Measurements from ENCODE around the gene ZNF285. TPM values are rescaled to one million over a fixed set of nuclear protein-coding genes. Genes with fewer than 3 reads are reported as not detected.
"Not testable (repeated sequence)": the region's sequence is repeated elsewhere in the genome, so short reads cannot be mapped to it uniquely, and the experiment has no call there.

ZNF285 gene
- total RNA-seq, 6 experiments from 2014 or later, result 1.2 to 2.4 (median 1.5) TPM

- peaks cover 24% of the 10 kb centered on the region for H3K9me3 Mint-ChIP-seq
- H3K4me1 Mint-ChIP-seq (ENCODE audit: low read depth), result no peaks in the 10 kb centered on the region
- no peak overlapping the region for H3K4me3 Mint-ChIP-seq
- DNase-seq, result no peak
- no peak overlapping the region for H3K27ac Mint-ChIP-seq
- H3K36me3 Mint-ChIP-seq (ENCODE audit: low read depth), result peaks cover 55% of the 10 kb centered on the region
- TF ChIP-seq CTCF (IDR thresholded peaks at IDR 0.05), result no peak
- H3K27me3 Mint-ChIP-seq (ENCODE audit: insufficient read depth), result no peaks in the 10 kb centered on the region
These were observed 55.4 kb downstream of the ZNF285 start for GRCh38 chr19:44345959-44346358.

- H3K27me3 Mint-ChIP-seq (ENCODE audit: insufficient read depth), result no peaks in the 10 kb centered on the region
- peaks cover 53% of the 10 kb centered on the region for H3K36me3 Mint-ChIP-seq (ENCODE audit: low read depth)
- no peak overlapping the region for H3K27ac Mint-ChIP-seq
- TF ChIP-seq CTCF (IDR thresholded peaks at IDR 0.05), result no peak
- peaks cover 12% of the 10 kb centered on the region for H3K9me3 Mint-ChIP-seq
- no peak for DNase-seq
- no peaks in the 10 kb centered on the region for H3K4me1 Mint-ChIP-seq (ENCODE audit: low read depth)
- no peak overlapping the region for H3K4me3 Mint-ChIP-seq
These were observed 57.2 kb downstream of the ZNF285 start for GRCh38 chr19:44344255-44344654.

GRCh38 chr19:44341794-44342193 is 59.6 kb downstream of the ZNF285 start:
- H3K4me3 Mint-ChIP-seq, result no peak overlapping the region
- no peaks in the 10 kb centered on the region for H3K9me3 Mint-ChIP-seq
- H3K27ac Mint-ChIP-seq, result no peak overlapping the region
- H3K36me3 Mint-ChIP-seq (ENCODE audit: low read depth), result peaks cover 66% of the 10 kb centered on the region
- TF ChIP-seq CTCF (IDR thresholded peaks at IDR 0.05), result no peak
- H3K27me3 Mint-ChIP-seq (ENCODE audit: insufficient read depth), result no peaks in the 10 kb centered on the region
- no peak for DNase-seq
- no peaks in the 10 kb centered on the region for H3K4me1 Mint-ChIP-seq (ENCODE audit: low read depth)

GRCh38 chr19:44334639-44335038 is 66.8 kb downstream of the ZNF285 start:
- not testable (repeated sequence) for H3K4me1 Mint-ChIP-seq (ENCODE audit: low read depth); H3K4me3 Mint-ChIP-seq; H3K27ac Mint-ChIP-seq; DNase-seq; H3K27me3 Mint-ChIP-seq (ENCODE audit: insufficient read depth)
- H3K9me3 Mint-ChIP-seq, result peaks cover 38% of the 10 kb centered on the region
- peaks cover 95% of the 10 kb centered on the region for H3K36me3 Mint-ChIP-seq (ENCODE audit: low read depth)

Other genes starting within 250 kb of the ZNF285 start
- gene ZNF226, start 236.5 kb downstream of the ZNF285 start, total RNA-seq (2021; fragmentation: NEBNext Ultra II Directional; extraction: Animal tissue kit (Norgen Biotek cat#: 25700)), result 10 to 100 TPM; 20.8 to 25.7 (median 22.6) TPM
- gene ZNF227, start 189.1 kb downstream of the ZNF285 start, total RNA-seq (2021; fragmentation: NEBNext Ultra II Directional; extraction: Animal tissue kit (Norgen Biotek cat#: 25700)), result 10 to 100 TPM; 11.6 to 13.4 (median 12.9) TPM
- 1 to 10 TPM in 1 of 6 experiments, under 1 TPM in 5; 0.36 to 1.2 (median 0.68) TPM for gene ZNF233, start 141.7 kb downstream of the ZNF285 start, total RNA-seq (2021; fragmentation: NEBNext Ultra II Directional; extraction: Animal tissue kit (Norgen Biotek cat#: 25700))
- gene ZNF235, start 96.6 kb downstream of the ZNF285 start, total RNA-seq (2021; fragmentation: NEBNext Ultra II Directional; extraction: Animal tissue kit (Norgen Biotek cat#: 25700)), result 1 to 10 TPM; 1.6 to 2.1 (median 1.9) TPM
- gene ZNF112, start 44.9 kb downstream of the ZNF285 start, total RNA-seq (2021; fragmentation: NEBNext Ultra II Directional; extraction: Animal tissue kit (Norgen Biotek cat#: 25700)), result 1 to 10 TPM; 2.4 to 4.5 (median 3.1) TPM
- 1 to 10 TPM; 6.4 to 9.4 (median 7.8) TPM for gene ZNF229, start 46.9 kb upstream of the ZNF285 start, total RNA-seq (2021; fragmentation: NEBNext Ultra II Directional; extraction: Animal tissue kit (Norgen Biotek cat#: 25700))
- gene ZNF180, start 98.9 kb upstream of the ZNF285 start, total RNA-seq (2021; fragmentation: NEBNext Ultra II Directional; extraction: Animal tissue kit (Norgen Biotek cat#: 25700)), result 1 to 10 TPM; 4.2 to 6.5 (median 5.8) TPM
- gene CEACAM20, start 128.1 kb upstream of the ZNF285 start, total RNA-seq (2021; fragmentation: NEBNext Ultra II Directional; extraction: Animal tissue kit (Norgen Biotek cat#: 25700)), result not detected
- gene IGSF23, start 212.0 kb upstream of the ZNF285 start, total RNA-seq (2021; fragmentation: NEBNext Ultra II Directional; extraction: Animal tissue kit (Norgen Biotek cat#: 25700)), result not detected
- 10 to 100 TPM; 45.9 to 76.2 (median 54.3) TPM for gene PVR, start 242.3 kb upstream of the ZNF285 start, total RNA-seq (2021; fragmentation: NEBNext Ultra II Directional; extraction: Animal tissue kit (Norgen Biotek cat#: 25700))

All from HFFc6 (cell line).